Stimulated activated CD8-positive, alpha-beta memory T cell treated with anti-CD3 and anti-CD28 coated beads, Interleukin-15, amount 100 ng/mL, for 24 hours (primary cell): ENCODE data around the gene PNKP.
A peak's percentile ranks its signal among the peaks of the same experiment; 100 is the strongest.

Source experiments
- DNase-seq: peaks from one replicate; pipeline ENCODE4 v3.0.0-alpha.2; 2020; ENCODE audit warnings: low read depth

The PNKP gene

DNA sequence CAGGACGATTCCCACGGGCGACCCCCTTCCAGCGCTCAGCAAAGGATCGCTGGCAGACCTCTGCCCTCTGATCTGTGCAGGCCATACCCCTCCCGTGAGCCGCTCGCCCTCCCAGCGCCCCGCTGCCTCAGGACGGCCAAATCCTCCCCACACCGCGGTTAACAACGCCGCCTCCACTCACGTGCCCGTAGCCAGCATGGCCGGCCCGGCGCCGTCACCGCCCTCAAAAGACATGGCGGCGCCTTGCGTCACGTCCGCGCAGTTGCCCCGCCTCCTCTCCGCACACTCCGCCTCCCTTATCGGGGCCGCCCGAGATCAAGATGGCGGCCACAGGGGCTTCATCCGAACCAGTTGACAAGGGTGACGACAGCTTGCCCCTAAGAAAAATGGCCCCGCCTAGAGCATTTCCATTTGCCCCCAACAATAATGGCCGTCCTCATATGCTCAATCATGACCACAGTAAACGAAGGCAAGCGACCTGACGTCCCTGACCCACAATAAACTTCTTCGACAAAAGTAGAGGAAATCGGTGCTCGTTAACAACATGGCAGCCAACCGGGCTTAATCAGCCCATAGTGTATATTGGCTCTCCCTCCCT lies 9.1 kb upstream of the PNKP start:
- DNase-seq: peak; percentile 83

DNA sequence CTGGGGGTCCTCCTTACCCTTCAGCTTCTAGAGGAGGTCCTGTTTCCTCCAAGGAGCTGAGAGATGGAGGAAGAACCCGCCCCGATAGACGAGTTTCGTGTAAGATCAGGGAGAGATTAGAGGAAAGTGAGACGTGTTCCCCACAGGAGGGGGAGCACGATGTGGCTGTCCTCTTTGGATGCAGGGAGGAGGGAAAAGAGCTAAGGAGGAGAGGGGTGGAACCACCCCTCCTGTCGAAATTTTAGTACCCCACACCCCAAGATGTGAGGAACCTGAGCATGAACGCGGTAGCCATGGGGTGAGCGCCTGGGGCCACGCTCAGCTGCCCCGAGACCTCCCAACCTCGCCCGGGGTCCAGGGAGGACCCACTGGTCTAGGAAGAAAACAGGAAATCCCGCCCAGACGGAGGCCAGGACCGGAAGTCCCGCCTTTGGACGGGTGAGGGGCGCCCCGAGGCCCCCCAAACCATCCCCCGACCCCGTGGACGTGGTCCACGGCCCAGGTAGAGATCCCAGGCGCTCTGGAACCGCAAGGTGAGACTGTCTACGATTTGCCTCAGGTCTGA lies 8.6 kb upstream of the PNKP start:
- DNase-seq: no peak

DNA sequence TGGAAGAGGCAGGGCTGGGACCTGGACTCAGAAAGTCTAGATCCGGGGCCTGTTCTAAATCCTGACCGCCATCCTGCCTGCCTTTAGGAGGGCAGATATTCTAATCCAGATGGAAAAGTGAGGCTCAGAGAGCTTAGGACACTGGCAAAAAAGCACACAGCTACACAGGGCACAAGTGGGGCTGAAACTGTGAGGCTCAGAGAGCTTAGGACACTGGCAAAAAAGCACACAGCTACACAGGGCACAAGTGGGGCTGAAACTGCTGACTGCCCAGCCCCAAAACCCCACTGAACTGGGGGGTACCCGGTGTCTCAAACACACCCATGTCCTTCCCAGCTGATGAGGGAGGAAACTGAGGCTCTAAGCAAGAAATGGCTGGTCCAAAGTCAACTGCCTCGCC lies 7.8 kb upstream of the PNKP start:
- no peak for DNase-seq

DNA sequence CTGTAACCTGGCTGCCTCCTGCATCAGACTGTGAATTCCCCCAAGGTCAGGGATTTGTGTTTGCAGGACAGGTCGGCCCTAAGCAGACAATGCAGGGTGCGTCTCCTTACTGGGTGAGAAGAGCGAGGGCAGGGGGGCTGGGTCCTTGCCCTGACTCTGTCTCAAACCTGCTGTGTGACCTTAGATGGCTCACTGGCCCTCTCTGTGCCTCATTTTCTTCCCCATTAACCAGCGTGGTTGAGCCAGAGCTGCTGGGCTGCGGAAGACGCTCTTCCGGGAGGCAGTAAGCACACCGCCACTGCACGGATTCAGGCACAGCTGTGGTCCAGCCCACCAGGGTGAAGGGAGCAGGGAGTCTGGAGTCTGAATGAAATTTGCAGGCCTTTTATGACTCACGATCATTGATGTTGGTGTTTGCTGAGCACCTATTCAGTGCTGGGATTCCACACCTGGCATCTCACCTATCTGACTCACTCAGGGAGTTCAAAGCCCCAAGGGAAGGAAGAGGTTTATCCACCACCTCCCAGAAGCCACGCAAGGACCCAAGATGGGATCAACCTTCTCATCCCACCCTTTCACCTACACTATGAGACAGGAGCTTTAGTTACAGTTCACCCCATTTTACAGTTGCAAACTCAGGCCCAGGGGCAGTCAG lies 7.3 kb upstream of the PNKP start:
- DNase-seq: no peak

DNA sequence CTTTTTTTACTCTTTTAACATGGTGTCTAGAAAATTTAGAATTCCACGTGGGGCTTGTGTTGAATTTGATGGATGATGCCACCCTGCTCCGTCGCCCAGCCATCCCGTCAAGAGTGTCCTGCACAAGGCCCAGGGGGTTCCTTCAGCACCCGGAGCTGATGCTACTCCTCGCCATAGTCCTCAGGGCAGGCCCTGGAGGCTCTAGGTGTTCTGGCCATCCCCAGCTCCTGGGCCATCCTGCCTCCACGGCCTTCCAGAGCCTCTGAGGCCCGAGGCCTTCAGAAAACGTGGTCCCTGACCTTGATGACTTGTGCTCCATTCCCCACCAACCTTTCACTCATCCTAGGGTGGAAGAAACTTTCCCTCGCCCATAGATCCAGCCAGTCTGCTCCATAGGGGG lies 6.5 kb upstream of the PNKP start:
- no peak for DNase-seq

DNA sequence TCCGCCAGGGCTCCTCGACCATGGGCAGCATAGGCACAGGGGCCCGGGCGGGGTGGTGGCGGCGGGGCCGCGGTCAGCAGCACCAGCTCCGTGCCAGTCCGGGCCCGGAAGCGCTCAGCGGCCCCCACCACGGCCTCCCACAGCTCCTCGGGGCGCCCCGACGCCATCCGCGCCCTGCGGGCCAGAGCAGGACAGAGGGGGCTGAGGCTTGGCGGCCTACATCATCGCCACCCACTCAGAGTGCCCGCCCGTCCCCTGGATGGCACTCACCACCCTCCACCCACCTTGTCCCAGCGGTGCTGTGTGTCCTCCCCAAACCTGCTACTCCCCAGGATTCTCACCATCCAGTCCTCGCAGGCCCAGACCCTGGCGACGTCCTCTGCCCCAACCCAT lies 5.7 kb upstream of the PNKP start:
- DNase-seq: no peak

DNA sequence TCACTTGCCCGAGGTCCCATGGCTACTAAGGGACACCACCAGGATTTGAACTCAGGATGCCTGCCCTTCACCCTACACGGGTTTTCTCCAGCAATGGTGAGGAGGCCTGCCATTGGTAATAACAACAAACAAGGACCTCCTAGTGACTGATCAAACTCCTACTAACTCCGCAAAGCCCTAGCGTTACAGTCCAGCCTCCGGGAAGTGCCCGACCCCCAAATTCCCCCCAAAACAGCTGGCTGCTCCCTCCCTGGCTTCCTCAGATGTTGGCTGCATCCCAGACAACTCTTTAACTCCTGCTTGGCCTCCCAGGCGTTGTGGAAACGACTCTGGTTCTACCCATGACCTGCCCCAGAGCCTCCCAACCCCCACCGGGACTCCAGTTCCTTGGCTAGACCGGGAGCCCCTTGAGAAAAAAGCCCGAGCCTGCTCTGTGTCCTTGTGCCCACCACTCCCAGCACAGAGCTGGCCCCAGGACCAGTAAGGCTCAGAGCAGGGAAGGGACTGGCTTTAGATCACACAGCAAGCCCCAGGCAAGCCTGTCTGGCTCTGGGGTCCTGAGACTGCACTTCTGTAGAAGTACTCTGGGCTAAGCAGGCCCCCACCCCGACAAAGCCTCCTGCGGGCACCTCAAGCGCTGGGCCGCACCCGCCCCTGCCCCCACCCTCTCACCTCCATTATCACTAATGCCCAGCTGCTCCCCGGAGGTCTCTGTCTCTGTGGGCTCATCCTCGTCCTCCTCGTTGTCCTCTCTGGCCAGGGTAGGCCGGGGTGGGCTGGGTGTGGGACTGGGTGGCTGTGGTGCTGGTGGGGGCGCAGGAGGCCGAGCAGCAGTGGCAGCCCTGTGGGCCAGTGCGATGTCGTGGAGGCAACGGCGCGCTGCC lies 5.1 kb upstream of the PNKP start:
- DNase-seq: no peak

DNA sequence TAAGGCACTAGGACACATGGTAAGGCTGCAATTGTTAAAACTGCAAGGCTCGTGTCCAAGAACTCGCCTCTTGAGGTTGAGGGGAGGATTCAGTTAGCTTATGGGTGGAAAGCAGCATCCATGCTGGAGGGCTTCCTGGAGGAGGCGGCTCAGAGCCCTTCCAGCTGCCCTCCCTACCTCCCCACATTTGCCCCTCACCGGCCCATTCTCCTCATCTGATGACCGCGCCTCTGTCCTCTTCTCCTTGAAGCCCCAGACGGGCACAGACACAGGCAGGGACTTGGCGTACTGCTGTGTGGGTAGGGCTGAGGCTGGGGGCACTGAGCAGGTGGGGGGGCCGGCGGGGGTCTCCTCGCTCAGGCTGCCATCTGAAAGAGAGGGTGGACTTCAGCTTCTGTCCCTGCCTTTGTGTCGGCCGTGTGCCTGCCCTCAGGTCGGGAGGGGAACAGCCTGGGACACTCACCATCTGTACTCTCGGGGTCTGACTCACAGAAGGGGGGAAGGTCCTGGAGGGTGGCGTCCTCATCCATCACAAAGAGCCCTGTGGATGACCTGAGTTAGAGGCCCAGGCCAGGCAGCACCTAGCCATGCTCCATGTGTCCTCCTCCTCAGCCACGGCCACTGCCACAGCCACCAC lies 4.1 kb upstream of the PNKP start:
- no peak for DNase-seq

DNA sequence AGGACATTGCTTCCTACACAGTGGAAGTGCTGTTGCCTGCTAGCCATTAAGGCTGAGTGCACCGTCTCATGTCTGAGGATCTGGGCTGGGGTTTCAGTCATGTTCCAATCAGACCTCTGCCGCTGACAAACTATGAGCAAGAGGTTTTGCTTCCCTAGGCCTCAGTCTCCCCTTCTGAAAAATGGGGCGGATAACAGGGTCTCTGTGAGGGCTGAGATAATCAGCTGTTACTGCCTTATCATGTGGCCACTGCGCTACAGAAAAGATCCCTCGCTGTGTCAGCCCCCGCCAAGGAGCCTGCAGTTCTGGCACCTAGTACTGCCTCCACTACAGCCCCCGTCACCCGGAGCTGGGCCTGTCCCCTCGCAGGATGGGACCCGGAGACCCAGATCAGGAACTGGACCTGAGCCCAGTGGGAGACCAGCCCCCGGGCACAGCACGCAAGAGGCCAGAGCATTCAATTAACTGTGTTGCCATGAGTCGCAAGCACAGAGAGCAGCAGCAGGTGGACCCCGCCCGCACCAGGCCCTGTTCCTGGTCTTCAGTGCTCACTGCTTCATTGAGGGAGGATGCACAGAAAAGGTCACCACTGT lies 3.0 kb upstream of the PNKP start:
- no peak for DNase-seq

DNA sequence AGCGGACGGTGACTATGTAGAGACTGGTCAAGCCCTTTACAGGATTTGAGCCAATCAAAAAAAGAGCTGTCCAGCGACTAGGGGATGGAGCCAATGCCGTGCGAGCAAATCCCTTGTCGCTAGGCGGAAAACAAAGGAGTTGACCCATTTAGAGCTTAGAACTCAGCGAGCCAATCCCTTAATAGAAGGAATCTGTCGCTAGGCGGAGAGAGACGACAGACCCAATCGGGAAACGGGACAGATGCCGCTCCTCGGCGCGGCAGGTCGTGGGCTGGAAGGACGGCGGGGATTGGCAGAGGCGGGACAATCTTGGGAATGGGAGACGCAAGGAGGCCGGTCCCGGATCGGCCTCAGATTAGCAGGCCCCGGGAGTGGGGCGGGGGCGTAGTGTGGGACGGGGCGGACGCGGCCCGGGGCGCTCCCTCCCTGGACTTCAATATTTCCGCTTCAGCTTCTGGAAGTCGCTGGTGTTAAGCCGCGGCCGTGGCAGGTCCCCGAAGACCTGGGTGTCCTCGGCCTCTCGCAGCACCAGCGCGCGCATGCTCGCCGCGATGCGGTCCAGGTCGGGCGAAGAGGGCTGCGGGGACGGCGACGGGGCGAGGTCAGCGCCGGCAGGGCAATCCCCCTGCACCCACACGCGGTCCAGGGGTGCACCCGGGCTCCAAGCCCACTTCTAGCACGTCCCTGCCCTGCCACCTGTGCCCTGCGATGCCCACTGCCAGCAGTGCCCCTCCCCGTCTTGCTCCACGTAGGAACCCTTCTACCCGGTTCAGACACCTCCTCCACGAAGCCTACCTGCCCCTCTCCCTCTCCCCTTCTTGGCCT lies 2.3 kb upstream of the PNKP start:
- peak; percentile 68 for DNase-seq

DNA sequence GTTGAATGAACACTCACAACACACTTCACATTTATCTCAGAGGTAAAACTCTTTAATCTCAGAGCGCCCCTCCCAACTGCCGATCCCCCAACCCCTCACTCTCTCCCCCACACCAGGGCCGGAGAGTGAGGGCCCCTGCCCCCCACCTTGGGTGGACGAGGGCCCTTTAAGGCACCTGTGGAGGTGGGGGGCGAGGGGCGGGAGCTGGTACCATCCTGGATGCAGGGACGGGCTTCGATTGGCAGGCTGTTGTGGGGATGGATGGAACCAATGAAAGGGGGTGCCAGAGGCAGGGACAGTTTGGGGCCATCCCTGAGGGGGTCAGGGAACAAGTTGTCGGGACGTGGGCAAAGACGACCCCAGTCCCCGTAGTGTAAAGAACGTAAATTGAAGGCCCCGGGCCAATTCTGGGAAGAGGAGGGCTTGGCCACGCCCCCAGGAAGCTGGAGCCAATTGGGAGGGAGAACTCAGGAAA lies 1.7 kb upstream of the PNKP start:
- no peak for DNase-seq

DNA sequence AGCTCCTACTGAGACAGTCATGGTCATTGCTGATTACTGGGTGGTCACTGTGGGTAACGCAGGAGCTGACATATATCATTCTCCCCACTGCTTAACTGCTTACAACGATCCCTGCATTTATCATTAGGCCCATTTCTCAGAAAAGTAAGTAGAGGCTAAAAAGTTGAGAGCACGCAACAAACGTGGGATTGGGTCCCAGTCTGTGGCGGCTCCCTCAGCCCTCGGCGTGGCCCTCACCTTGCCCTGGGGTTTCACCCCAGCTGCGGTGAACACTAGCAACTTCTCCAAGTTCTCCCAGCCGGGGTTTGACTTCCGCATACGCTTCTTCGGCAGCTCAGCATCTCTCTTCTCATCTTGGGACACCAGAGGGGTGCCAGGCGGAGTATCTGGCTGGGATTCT lies 2.5 kb downstream of the PNKP start:
- DNase-seq: no peak

DNA sequence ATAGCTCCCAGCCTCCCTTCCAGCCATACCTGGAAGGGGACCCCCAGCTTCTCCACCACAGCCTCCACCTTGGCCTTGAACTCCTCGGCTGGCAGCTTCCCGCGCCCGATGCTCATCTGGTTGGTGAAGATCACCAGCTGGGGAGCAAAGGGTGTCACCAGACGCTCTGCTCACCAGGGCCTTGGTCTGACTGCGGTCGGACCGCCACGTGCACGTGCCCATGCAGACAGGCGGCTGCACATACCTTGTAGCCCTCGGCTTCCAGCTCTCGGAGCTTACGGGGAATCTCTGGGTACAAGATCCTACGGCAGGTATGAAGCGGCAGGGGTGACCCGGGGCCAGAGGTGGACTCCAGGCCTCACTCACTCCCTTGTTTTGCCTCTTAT lies 3.4 kb downstream of the PNKP start:
- DNase-seq: no peak

DNA sequence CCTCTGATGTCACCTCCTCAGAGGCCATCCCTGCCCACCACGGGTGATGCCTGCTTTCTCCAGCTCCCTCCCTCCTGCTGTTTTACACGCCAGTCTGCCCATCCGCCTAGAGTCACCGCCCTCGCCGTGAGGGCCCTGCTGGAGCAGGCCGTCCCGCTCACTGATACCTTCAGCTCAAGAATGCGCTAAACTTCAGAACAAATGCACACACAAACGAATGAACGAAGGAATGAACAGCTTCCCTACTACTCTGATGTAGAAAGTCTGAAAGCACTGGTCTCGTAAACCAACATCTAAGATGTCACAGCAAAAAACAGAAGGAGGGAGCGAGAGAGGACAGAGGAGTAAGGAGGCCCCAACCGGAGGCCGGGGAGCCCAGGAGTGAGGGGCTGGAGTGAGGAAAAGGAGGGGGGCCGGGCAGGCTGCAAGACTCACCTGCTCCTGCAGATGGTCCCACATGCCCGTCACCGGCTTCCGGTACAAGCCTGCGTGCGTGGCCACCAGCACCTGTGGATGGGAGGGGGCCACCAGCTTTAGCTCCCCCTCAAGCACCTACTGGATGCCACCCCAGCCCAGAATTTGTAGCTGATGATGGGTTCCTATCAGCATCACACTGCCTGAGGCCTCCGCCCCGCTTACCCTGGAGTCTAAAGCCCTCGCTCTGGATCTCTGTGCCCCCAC lies 4.0 kb downstream of the PNKP start:
- DNase-seq: no peak

DNA sequence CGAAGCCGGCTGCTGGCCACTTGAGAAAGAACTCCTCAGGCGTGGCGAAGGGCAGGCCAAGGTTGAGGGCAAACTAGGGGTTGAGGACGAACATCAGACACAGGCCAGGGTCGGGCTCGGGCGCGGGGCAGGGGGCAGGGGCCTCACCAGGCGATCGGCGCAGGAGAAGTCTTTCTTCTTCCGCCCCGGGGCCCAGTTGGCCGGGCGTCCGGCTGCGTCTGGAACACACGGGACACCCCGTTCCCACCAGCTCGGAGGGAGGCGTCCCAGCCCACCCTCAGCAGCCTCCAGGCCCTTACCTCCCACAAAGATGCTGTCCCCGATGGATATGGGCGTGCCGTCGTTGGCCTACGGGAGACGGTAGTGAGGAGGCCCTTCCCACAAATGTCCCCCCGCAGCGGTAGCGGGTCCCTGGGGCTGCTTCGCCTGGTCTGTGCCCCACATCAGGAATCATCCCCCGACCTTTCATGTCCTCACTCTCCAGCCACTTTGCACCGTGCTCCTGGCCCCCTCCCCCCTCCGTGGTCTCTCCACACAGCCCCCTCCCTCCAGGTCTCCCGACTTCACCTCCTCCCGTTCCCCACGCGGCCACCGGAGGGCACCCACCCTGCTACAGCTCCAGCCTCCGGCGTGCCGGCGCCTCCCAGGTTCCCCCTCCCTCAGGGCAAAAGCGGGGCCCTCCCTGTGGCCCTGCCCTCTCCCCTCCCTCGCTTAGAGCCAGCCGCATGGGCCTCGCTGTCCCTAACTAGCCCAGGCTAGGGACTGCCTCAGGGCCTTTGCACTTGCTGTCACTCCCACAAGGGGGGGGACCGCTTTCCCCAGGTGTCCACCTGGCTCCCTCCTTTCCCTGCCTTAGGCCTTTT lies 4.8 kb downstream of the PNKP start:
- DNase-seq: no peak

DNA sequence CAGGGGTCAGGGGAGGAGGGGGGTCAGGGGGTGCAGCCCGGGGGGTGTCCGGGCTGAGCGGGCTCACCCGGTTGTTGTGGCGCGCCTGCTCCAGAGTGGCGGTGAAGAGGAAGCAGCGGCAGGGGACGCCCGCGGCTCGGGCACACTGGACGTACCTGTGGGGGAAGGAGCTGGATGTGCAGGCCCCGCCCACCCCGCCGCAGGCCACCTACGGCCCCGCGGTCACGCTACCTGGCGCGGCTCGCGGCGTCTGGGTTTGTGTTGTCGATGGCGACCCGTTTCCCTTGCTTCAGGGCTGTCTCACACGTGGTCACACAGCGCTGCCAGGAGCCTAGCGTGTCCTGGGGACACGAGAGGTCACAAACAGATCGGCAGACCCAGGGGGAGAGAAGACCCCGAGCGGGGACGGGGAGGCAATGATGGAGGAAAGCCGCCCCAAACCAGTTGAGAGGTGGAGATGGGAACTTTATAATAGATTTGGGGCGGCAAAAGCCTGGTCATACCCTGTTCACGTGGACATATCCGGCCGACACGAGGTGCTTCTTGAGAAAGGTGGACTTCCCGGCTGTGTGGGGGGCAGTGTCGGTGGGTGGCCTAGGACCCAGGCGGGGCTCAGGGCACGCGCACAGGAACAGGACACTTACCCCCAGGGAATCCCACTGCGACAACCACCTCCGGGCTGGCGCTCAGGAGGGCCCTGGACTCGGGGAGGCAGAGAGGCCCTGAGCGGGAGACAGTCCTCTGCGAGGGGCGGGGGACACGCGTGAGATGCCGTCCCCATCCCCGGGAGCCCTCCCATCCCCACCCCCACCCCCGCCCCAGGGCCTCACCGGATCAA lies 5.6 kb downstream of the PNKP start:
- no peak for DNase-seq

DNA sequence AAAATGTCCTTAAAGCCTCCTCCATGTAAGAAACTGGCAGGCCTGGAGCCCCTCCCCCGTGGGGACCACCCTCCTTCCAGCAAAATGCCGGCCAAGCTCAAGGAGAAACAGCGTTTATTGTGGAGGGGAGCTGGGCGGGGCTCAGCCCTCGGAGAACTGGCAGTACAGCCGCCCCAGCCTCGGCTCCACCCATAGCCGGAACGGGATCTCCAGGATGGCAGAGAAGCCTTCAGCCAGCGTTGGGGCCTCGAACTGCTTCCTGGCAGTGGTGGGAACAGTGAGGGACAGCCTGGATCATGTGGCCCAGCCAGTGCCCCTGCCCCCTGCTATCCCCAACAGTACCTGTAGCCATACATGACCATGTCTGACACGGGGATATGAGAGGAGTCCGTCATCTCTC lies 6.3 kb downstream of the PNKP start:
- DNase-seq: no peak

DNA sequence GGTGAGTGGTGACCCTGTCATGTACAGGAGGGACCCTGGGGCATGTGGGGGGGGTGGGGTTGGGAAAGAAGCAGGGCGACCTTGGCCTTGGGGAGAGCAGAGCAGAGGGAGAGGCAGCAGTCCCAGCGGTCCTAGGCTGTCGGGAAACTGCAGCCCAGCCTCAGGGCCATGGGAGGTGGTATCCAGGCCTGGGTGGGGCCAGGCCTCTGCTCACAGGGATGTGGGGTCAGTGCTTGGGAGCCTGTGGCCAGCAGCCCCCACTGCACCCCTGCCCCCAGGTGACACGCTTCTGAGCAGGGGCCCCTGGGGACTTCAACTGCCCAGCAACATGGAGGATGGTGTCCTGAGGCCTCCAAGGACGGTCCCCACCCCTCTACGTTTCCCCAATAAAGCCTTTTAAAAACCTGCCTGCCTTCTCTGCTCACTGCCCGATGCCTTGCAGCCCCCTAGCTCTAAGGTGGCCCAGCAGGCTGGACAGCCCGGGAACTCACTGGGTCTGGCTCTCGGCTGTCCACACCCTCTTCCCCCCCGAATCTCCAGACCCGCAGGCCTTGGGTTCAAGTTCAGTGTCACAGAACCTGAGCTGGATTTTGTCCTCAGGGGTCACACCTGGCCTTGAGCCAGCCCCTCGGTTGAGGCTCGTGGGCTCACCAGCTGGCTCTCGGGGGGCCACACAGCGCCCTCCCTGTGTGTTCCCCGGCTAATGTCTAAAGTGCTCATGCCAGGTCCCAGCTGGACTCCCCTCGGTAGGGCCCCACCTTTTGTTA lies 6.9 kb downstream of the PNKP start:
- no peak for DNase-seq
